ENCODE results near the gene ADGRG6. TPM values are rescaled to one million over a fixed set of nuclear protein-coding genes. Genes with fewer than 3 reads are reported as not detected.

Gene ADGRG6
- total RNA-seq, 1 experiment from 2014 or later: 2.5 TPM

DNA sequence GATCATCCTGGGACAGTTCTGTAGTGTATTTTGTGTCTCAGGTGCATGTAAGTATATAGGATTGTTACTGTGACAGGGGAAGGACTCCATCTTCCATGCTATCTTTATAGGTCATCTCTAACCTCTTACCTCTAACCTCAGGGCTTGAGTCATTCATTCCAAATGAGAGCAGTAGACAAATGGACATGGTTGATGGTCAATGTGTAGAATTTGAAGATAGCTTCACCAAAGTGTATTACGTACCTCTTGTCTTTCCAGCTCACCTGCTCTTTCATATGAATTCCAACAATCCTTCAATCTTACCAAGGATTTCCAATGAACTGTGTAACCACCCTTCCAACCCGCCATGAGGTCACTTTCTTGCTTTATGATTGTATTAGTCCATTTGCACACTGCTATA, 8.7 kb upstream of the ADGRG6 start:
- Histone ChIP-seq H3K9ac (ENCODE audit: extremely low read depth, insufficient read length, low read length) (no peak overlapping the region), H2BK20ac (ENCODE audit: low read depth, low read length, poor library complexity, severe bottlenecking) (no peak overlapping the region), H2BK12ac (ENCODE audit: insufficient read length, low read depth, low read length) (no peak overlapping the region), H3K23ac (ENCODE audit: insufficient read length, low read depth, low read length) (no peak overlapping the region), H3K79me2 (ENCODE audit: insufficient read depth, low read length) (no peaks in the 10 kb centered on the region), H3K27ac (ENCODE audit: insufficient read length, low read depth, low read length) (no peak overlapping the region), H3K23me2 (ENCODE audit: insufficient read length, low read depth, low read length, poor library complexity, severe bottlenecking) (no peaks in the 10 kb centered on the region), H3K4ac (ENCODE audit: low read depth, low read length) (no peak overlapping the region), H2BK15ac (ENCODE audit: low read depth, low read length) (no peak overlapping the region), H3K14ac (ENCODE audit: insufficient read depth, low read length) (no peak overlapping the region), H3K4me2 (ENCODE audit: insufficient read depth, insufficient read length, low read length) (no peak overlapping the region), H2AFZ (ENCODE audit: low read length) (no peak overlapping the region), H2AK5ac (ENCODE audit: insufficient read length, low read length) (no peak overlapping the region), H2BK5ac (ENCODE audit: insufficient read length, low read length) (no peak overlapping the region), H3K79me1 (ENCODE audit: insufficient read depth, low read depth, low read length, poor library complexity, severe bottlenecking) (no peaks in the 10 kb centered on the region), H2BK120ac (ENCODE audit: low read depth, low read length, poor library complexity, severe bottlenecking) (no peak overlapping the region), H3K9me3 (ENCODE audit: control insufficient read depth, low read depth, low read length) (no peaks in the 10 kb centered on the region), H3K56ac (ENCODE audit: insufficient read length, low read depth, low read length) (no peak overlapping the region), H4K20me1 (ENCODE audit: control insufficient read depth, insufficient read depth, insufficient read length) (no peaks in the 10 kb centered on the region), H3K27me3 (ENCODE audit: insufficient read depth, low read length) (no peaks in the 10 kb centered on the region), H3K18ac (ENCODE audit: insufficient read length, low read depth, low read length) (no peak overlapping the region), H4K8ac (replicated peaks; ENCODE audit: insufficient read length, low read depth, low read length) (no peak overlapping the region), H3K4me1 (ENCODE audit: insufficient read depth, low read length) (no peaks in the 10 kb centered on the region; the same call in 1 of the 2 replicates), H4K91ac (ENCODE audit: insufficient read length, low read depth, low read length) (no peak overlapping the region), H3T11ph (ENCODE audit: low read length) (no peak overlapping the region), H4K5ac (ENCODE audit: insufficient read length, low read depth, low read length) (no peak overlapping the region)
- TF ChIP-seq, protein P1, sequence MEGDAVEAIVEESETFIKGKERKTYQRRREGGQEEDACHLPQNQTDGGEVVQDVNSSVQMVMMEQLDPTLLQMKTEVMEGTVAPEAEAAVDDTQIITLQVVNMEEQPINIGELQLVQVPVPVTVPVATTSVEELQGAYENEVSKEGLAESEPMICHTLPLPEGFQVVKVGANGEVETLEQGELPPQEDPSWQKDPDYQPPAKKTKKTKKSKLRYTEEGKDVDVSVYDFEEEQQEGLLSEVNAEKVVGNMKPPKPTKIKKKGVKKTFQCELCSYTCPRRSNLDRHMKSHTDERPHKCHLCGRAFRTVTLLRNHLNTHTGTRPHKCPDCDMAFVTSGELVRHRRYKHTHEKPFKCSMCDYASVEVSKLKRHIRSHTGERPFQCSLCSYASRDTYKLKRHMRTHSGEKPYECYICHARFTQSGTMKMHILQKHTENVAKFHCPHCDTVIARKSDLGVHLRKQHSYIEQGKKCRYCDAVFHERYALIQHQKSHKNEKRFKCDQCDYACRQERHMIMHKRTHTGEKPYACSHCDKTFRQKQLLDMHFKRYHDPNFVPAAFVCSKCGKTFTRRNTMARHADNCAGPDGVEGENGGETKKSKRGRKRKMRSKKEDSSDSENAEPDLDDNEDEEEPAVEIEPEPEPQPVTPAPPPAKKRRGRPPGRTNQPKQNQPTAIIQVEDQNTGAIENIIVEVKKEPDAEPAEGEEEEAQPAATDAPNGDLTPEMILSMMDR (conservative IDR thresholded peaks at IDR 0.05): no peak
- Mint-ChIP-seq H3K27ac (no peak overlapping the region), H3K4me3 (no peak overlapping the region), H3K27me3 (ENCODE audit: low read depth) (no peaks in the 10 kb centered on the region), H3K4me1 (peaks cover 13 to 22% of the 10 kb centered on the region in 2 experiments), H3K9me3 (no peaks in the 10 kb centered on the region), H3K36me3 (ENCODE audit: insufficient read depth in 1 of 3, low read depth in 3 of 3) (no peaks in the 10 kb centered on the region; a peak in 1 of 7 replicates)
- WGBS (ENCODE audit: extremely low coverage, insufficient read length, low lambda C conversion rate): no CpG with 5 or more reads among the region's 2 CpGs
- DNase-seq: no peak
